Ascending aorta (tissue), 2 donors: Measurements from ENCODE around the gene BTNL2. TPM values are rescaled to one million over a fixed set of nuclear protein-coding genes. Genes with fewer than 3 reads are reported as not detected.

Experiments used
- DNase-seq, 2 donors: peaks; one replicate each; pipeline ENCODE4 v3.0.0-alpha.2; 2019; ENCODE audit warnings: low spot score in 2 of 2
- H3K27ac ChIP-seq, 2 donors: fragments of 200-600 bp; sonication (generic); one replicate each; pipeline ENCODE4 v1.5.1; 2016 to 2017; ENCODE audit warnings: mild to moderate bottlenecking in 1 of 2
- H3K27me3 ChIP-seq: fragments of 200-600 bp; sonication (generic); one replicate; pipeline ENCODE4 v1.5.1; 2017
- H3K36me3 ChIP-seq, 2 donors: fragments of 200-600 bp; sonication (generic); one replicate each; pipeline ENCODE4 v1.5.1; 2016
- H3K4me1 ChIP-seq, 2 donors: fragments of 200-600 bp; sonication (generic); one replicate each; pipeline ENCODE4 v1.5.1; 2016 to 2017; ENCODE audit warnings: mild to moderate bottlenecking in 1 of 2
- H3K4me3 ChIP-seq, 2 donors: fragments of 200-600 bp; sonication (generic); one replicate each; pipeline ENCODE4 v1.5.1; 2016 to 2017; ENCODE audit warnings: mild to moderate bottlenecking in 1 of 2
- H3K9me3 ChIP-seq, 2 donors: fragments of 200-600 bp; sonication (generic); one replicate each; pipeline ENCODE4 v1.5.1; 2016
- CTCF ChIP-seq, 3 experiments: fragments of 200-600 bp in 2 of 3; fragments of 450-650 bp in 1 of 3; sonication (generic) in 2 of 3; IDR thresholded peaks; one replicate each; pipeline ENCODE4 v1.5.1; 2016 to 2019; ENCODE audit warnings: antibody characterized with exemption in 3 of 3, mild to moderate bottlenecking in 1 of 3, moderate library complexity in 1 of 3
- intact Hi-C: fragments of 100-400 bp; cut with DNase I; formaldehyde crosslinking; loops from one replicate; pipeline ENCODE4 v1.15.1; 2023
- total RNA-seq: library from RNA; depleted of rRNA; stranded (reverse); fragments of >200 nt; gene quantifications from one replicate; pipeline ENCODE4 v1.1.0, GENCODE V29; 2016

Gene BTNL2
- not detected for total RNA-seq

- no peak for TF ChIP-seq CTCF (IDR thresholded peaks at IDR 0.05)
- intact Hi-C loops, result no loop called here
- Histone ChIP-seq H3K27ac (no peak within 1 kb of the TSS), H3K9me3 (no peaks in the 10 kb centered on the region), H3K27me3 (no peaks in the 10 kb centered on the region), H3K36me3 (no peaks in the 10 kb centered on the region), H3K4me1 (no peaks in the 10 kb centered on the region), H3K4me3 (no peak within 1 kb of the TSS)
- DNase-seq, result no peak
These were observed at the start of gene BTNL2 for GRCh38 chr6:32406857-32407256. Gene BTNL2 (minus strand): TSS chr6:32407181. CDS start chr6:32407123, 58 bp downstream.

GRCh38 chr6:32449088-32449736 is 42.2 kb upstream of the BTNL2 start:
- no peaks in the 10 kb centered on the region for H3K4me1 ChIP-seq
- intact Hi-C loops, result no loop called here
- H3K27me3 ChIP-seq, result no peaks in the 10 kb centered on the region
- H3K9me3 ChIP-seq, result no peaks in the 10 kb centered on the region
- no peak overlapping the region for H3K4me3 ChIP-seq
- no peak for DNase-seq
- no peak overlapping the region for H3K27ac ChIP-seq
- no peaks in the 10 kb centered on the region for H3K36me3 ChIP-seq
- TF ChIP-seq CTCF (IDR thresholded peaks at IDR 0.05), result no peak

- intact Hi-C loops, result no loop called here
- H3K4me1 ChIP-seq, result no peaks in the 10 kb centered on the region
- H3K9me3 ChIP-seq, result no peaks in the 10 kb centered on the region
- no peaks in the 10 kb centered on the region for H3K36me3 ChIP-seq
- H3K27ac ChIP-seq, result no peak overlapping the region
- no peak for TF ChIP-seq CTCF (IDR thresholded peaks at IDR 0.05)
- no peak for DNase-seq
- H3K4me3 ChIP-seq, result no peak overlapping the region
- H3K27me3 ChIP-seq, result no peaks in the 10 kb centered on the region
These were observed 41.0 kb upstream of the BTNL2 start for GRCh38 chr6:32447932-32448331.

GRCh38 chr6:32445321-32445854 is 38.4 kb upstream of the BTNL2 start:
- Histone ChIP-seq H3K27me3 (no peaks in the 10 kb centered on the region), H3K4me1 (no peaks in the 10 kb centered on the region), H3K9me3 (no peaks in the 10 kb centered on the region), H3K27ac (no peak overlapping the region), H3K36me3 (no peaks in the 10 kb centered on the region), H3K4me3 (no peak overlapping the region)
- no peak for TF ChIP-seq CTCF (IDR thresholded peaks at IDR 0.05)
- intact Hi-C loops, result no loop called here
- no peak for DNase-seq

GRCh38 chr6:32444433-32444832 is 37.5 kb upstream of the BTNL2 start:
- H3K4me1 ChIP-seq, result no peaks in the 10 kb centered on the region
- no peak overlapping the region for H3K27ac ChIP-seq
- TF ChIP-seq CTCF (IDR thresholded peaks at IDR 0.05), result no peak
- H3K36me3 ChIP-seq, result no peaks in the 10 kb centered on the region
- H3K4me3 ChIP-seq, result no peak overlapping the region
- intact Hi-C loops, result no loop called here
- no peaks in the 10 kb centered on the region for H3K27me3 ChIP-seq
- no peaks in the 10 kb centered on the region for H3K9me3 ChIP-seq
- no peak for DNase-seq
